Hematopoietic multipotent progenitor cell treated with erythropoietin and hydrocortisone succinate and interleukin-3 and kit ligand, for 8 days (in vitro differentiated cells): ENCODE data around the gene DOK4.

Source experiments
- DNase-seq: peaks from one replicate; pipeline ENCODE4 v3.0.0-alpha.2; 2015

Gene DOK4

GRCh38 chr16:57518922-57519321, 32.6 kb upstream of the DOK4 start:
- DNase-seq = no peak

- DNase-seq = no peak
These were observed 32.2 kb upstream of the DOK4 start for GRCh38 chr16:57518520-57518919.

- no peak for DNase-seq
These were observed 31.4 kb upstream of the DOK4 start for GRCh38 chr16:57517397-57518367.

DNA sequence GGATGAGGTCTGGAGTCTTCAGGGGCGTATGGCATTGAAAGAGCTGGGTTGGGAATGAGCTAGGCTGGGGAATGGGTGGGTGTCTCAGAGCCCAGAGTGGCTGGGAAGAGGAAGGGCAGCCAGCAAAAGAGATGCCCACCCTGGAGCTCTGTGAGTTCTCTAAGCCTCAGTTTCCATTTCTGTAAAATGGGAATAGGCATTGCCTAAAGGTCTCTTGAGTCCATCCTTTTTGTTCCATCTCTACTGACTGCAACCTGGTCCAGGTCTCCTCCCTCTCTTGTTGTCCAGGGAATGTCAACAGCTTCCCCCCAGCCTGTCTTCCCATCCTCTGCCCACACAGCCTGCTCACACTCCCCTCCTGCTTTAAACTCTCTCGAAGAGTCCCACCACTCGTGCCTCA, 30.5 kb upstream of the DOK4 start:
- no peak for DNase-seq

GRCh38 chr16:57516176-57516725, 30.0 kb upstream of the DOK4 start:
- DNase-seq = no peak

GRCh38 chr16:57514791-57515600, 28.7 kb upstream of the DOK4 start:
- DNase-seq = no peak

DNA sequence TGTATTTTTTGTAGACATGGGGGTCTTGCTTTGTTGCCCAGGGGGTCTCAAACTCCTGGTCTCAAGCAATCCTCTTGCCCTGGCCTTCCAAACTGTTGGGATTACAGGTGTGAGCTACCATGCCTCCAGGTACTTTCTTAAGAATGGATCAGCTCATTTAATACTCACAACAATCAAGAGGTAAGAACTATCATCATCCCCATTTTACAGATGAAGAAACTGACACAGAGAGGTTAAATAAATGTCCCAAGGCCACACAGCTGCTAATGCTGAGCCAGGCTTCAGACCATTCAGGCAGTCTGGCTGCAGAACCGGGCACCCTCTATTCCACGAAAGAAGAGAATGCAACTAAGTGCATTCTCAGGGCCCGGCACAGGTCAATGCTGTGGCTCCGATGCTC, 28.1 kb upstream of the DOK4 start:
- no peak for DNase-seq

GRCh38 chr16:57513371-57514102, 27.2 kb upstream of the DOK4 start:
- DNase-seq = no peak

- no peak for DNase-seq
These were observed 26.2 kb upstream of the DOK4 start for GRCh38 chr16:57512296-57513001.

- DNase-seq = no peak
These were observed 24.0 kb upstream of the DOK4 start for GRCh38 chr16:57510016-57510871.

- DNase-seq = no peak
These were observed 23.1 kb upstream of the DOK4 start for GRCh38 chr16:57509231-57509923.

- no peak for DNase-seq
These were observed 21.7 kb upstream of the DOK4 start for GRCh38 chr16:57508035-57508425.

DNA sequence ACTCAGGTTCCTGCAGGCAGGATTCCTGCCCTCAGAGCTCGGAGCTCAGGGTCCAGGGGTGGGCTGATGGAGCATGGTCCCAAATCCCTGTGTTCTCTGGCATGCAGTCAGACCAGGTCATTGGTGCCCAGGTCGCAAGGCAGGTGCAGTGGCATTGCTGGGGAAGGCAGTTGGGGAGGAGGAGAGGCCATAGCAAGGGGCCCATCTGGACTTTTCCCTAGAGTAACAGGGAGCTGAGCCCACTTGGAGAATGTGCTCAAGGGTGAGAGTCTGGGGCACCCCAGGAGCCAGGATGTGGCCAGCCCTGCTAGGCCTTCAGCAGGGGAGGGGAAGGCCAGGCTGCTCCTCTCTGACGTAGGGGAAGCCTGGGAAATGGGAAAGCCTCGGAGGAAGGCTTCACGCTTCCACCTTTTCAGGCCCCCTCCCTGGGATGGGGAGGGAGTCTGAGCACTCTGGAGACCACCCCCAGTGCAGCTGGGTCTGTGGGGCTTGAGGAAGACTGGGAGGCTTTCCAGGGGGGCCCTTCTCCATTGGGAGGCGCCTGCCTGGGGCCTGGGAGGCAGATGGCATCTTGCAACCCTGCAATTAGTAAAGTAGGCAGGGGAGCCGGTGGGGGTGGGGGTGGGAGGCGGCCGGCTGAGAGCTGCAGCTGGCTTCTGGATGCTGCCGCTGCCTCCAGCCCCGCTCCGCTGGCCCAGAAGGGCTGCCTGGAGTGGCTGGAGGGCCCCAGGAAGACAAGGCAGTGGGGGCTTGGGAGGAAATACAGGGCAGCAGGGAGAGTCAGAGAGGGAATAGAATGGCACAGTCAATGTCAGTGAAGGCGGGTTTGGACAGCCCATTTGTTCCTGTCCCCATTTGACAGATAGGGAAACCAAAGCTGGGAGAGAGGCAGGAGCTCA, 21.1 kb upstream of the DOK4 start:
- no peak for DNase-seq

GRCh38 chr16:57505169-57505568, 18.9 kb upstream of the DOK4 start:
- no peak for DNase-seq

DNA sequence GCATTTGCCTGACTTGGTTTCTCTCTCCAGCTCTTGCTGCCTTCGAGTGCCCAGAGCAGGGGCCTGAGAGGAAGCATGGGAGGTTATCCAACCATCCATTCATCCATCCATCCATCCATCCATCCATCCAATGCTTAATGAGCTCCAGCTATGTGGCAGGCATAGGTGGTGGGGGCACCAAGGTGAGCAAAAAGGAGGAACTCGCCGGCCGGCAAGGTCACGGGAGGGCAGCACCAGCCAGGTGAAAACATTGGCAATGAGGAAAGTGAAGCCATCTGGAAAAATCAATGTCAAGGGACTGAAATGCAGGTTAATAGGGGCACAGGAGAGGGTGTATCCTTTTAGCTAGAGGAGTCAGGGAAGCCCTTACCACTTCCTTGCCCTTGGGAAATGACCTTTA, 18.2 kb upstream of the DOK4 start:
- no peak for DNase-seq

DNA sequence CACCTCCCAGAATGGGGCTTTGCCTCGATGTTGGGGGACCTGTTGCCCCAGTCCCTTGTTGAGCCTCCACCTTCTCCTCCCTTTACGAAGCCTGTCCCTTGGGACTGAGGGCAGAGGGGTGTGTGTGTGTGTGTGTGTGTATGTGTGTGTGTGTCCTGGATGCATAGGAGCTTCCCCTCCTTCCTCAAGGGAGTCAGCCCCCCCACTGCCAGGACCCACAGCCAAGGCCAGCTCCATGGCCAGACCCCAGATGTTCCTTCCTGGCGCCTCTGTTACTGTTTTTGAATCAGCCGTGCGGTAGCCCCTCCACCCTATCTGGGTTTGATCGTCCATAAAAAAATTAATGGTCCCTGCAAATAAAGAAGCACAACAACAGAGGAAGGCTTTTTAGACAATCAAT, 17.7 kb upstream of the DOK4 start:
- no peak for DNase-seq

DNA sequence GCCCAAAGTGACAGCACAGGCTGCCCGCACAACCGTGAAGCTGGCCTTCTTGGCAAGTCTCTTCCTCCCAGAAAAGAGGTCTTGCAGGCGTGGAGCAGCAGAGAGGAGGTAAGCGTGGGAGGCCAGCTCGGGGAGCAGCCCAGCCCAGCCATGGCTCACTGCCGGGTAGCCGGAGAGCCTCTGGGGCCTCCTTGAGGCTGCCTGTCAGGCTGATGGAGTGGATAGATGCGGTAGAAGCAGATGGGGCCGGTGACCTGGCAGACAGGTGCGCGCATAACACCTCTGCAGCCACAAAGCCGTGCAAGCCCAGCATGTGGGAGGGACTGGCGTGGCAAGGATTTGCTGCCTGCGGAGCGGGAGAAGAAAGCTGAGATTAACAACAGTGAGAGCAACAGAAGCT, 17.1 kb upstream of the DOK4 start:
- DNase-seq = no peak

DNA sequence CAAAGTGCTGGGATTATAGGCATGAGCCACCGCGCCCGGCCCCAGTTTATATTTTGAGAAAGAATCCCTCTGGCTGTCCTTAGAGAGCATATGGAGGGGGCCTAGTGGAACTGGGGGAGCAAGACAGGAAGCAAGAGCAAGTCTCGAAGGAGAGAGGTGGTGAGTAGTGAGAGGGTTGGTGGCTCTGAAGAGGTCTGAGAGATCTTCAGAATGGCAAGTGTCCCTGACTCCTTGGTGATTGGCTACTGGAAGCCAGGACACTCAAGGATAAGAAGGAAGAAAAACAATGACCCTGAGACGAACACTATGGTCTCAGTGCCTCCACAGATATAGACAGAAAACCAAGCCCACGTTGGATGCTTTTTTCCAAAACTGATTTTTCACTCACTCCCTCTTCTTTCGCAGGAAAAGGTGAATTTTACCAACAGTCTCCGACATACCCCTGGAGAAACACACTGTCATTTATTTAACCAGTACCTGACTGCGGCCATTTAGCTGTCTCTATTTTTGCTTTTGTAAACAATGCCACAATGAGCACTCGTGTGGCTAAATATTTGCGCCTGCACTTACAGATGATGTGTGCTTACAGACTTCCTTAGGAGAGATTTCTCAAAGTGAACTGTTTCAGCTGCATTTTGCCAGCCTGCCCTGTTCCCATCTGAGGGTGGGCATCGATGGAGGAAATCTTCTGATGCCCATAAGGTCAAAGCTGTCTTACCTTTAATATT, 15.9 kb upstream of the DOK4 start:
- DNase-seq = no peak

GRCh38 chr16:57501492-57501891, 15.2 kb upstream of the DOK4 start:
- DNase-seq = no peak
